DOHH2 (cell line): Measurements from ENCODE around the gene PLAAT3.
"Not testable (repeated sequence)": the region's sequence is repeated elsewhere in the genome, so short reads cannot be mapped to it uniquely, and the experiment has no call there.

ENCODE experiments used
- EZH2phosphoT487 ChIP-seq: fragments of 200-600 bp; sonication (generic); IDR thresholded peaks from 2 replicates; pipeline ENCODE4 v1.6.1; 2017; ENCODE audit warnings: borderline replicate concordance, mild to moderate bottlenecking, antibody characterized with exemption, low read length, moderate library complexity, mixed read lengths
- TF ChIP-seq, protein P1 (sequence below): fragments of 200-600 bp; sonication (generic); IDR thresholded peaks from one replicate; pipeline ENCODE4 v1.5.1; 2014; ENCODE audit warnings: antibody characterized with exemption, mild to moderate bottlenecking, low read depth, low read length; ENCODE audit not compliant: poor library complexity, severe bottlenecking

DNA sequence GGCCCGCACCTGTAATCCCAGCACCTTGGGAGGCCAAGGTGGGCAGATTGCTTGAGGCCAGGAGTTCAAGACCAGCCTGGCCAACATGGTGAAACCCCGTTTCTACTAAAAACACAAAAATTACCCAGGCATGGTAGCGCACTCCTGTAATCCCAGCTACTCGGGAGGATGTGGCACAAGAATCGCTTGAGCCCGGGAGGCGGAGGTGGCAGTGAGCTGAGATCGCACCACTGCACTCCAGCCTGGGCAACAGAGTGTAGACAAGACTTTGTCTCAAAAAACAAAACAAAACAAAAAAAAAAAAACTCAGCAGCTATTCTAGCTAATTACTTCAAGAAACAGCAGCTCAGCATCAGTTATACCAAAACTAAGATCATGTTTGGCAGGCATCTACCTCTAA is 24.2 kb upstream of the PLAAT3 start:
- TF ChIP-seq, protein P1, sequence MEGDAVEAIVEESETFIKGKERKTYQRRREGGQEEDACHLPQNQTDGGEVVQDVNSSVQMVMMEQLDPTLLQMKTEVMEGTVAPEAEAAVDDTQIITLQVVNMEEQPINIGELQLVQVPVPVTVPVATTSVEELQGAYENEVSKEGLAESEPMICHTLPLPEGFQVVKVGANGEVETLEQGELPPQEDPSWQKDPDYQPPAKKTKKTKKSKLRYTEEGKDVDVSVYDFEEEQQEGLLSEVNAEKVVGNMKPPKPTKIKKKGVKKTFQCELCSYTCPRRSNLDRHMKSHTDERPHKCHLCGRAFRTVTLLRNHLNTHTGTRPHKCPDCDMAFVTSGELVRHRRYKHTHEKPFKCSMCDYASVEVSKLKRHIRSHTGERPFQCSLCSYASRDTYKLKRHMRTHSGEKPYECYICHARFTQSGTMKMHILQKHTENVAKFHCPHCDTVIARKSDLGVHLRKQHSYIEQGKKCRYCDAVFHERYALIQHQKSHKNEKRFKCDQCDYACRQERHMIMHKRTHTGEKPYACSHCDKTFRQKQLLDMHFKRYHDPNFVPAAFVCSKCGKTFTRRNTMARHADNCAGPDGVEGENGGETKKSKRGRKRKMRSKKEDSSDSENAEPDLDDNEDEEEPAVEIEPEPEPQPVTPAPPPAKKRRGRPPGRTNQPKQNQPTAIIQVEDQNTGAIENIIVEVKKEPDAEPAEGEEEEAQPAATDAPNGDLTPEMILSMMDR: not testable (repeated sequence)
- not testable (repeated sequence) for TF ChIP-seq EZH2phosphoT487
